H9 (cell line): Measurements from ENCODE around the gene BCL11B. TPM values are rescaled to one million over a fixed set of nuclear protein-coding genes. Genes with fewer than 3 reads are reported as not detected.
A peak's percentile ranks its signal among the peaks of the same experiment; 100 is the strongest.

ENCODE experiments used
- DNase-seq: peaks from one replicate; pipeline ENCODE4 v3.0.0-alpha.2; 2017
- H2AFZ ChIP-seq: one replicate; pipeline ENCODE4 v1.6.1; 2013; ENCODE audit warnings: mild to moderate bottlenecking, low read length, control low read depth, moderate library complexity
- H2AK5ac ChIP-seq: 2 replicates; pipeline ENCODE4 v1.6.1; 2013; ENCODE audit warnings: low read length, control low read depth, mixed read lengths; ENCODE audit not compliant: insufficient read length
- H2BK120ac ChIP-seq: one replicate; pipeline ENCODE4 v1.6.1; 2013; ENCODE audit warnings: low read depth, mild to moderate bottlenecking, low read length, control low read depth, inconsistent platforms; ENCODE audit not compliant: poor library complexity, severe bottlenecking
- H2BK12ac ChIP-seq: 2 replicates; pipeline ENCODE4 v1.6.1; 2013; ENCODE audit warnings: low read length, control low read depth, mixed read lengths, low read depth; ENCODE audit not compliant: insufficient read length
- H2BK15ac ChIP-seq: 2 replicates; pipeline ENCODE4 v1.6.1; 2013; ENCODE audit warnings: low read depth, low read length, control low read depth
- H2BK20ac ChIP-seq: one replicate; pipeline ENCODE4 v1.6.1; 2013; ENCODE audit warnings: low read depth, mild to moderate bottlenecking, low read length, control low read depth, inconsistent platforms; ENCODE audit not compliant: poor library complexity, severe bottlenecking
- H2BK5ac ChIP-seq: 2 replicates; pipeline ENCODE4 v1.6.1; 2013; ENCODE audit warnings: low read length, control low read depth, mixed read lengths; ENCODE audit not compliant: insufficient read length
- H3K14ac ChIP-seq: 2 replicates; pipeline ENCODE4 v1.6.1; 2013; ENCODE audit warnings: low read length, control low read depth; ENCODE audit not compliant: insufficient read depth
- H3K18ac ChIP-seq: 2 replicates; pipeline ENCODE4 v1.6.1; 2013; ENCODE audit warnings: low read depth, mild to moderate bottlenecking, mixed read lengths, low read length, control low read depth; ENCODE audit not compliant: insufficient read length
- H3K23ac ChIP-seq: 2 replicates; pipeline ENCODE4 v1.6.1; 2013; ENCODE audit warnings: low read length, control low read depth, mixed read lengths, low read depth; ENCODE audit not compliant: insufficient read length
- H3K23me2 ChIP-seq: 2 replicates; pipeline ENCODE4 v1.6.1; 2013; ENCODE audit warnings: low read depth, mild to moderate bottlenecking, mixed read lengths, low read length, control low read depth; ENCODE audit not compliant: insufficient read length, poor library complexity, severe bottlenecking
- H3K27ac ChIP-seq: 2 replicates; pipeline ENCODE4 v1.5.1; 2013; ENCODE audit warnings: low read length, control low read depth, mixed read lengths, low read depth; ENCODE audit not compliant: insufficient read length
- H3K27me3 ChIP-seq: 2 replicates; pipeline ENCODE4 v1.6.1; 2013; ENCODE audit warnings: low read length, control low read depth, inconsistent platforms; ENCODE audit not compliant: insufficient read depth
- H3K4ac ChIP-seq: 2 replicates; pipeline ENCODE4 v1.6.1; 2013; ENCODE audit warnings: low read depth, mild to moderate bottlenecking, control low read depth, inconsistent platforms, low read length, moderate library complexity
- H3K4me1 ChIP-seq: 2 replicates; pipeline ENCODE4 v1.6.1; 2013; ENCODE audit warnings: low read length, control low read depth, inconsistent platforms; ENCODE audit not compliant: insufficient read depth
- H3K4me2 ChIP-seq: 2 replicates; pipeline ENCODE4 v1.6.1; 2013; ENCODE audit warnings: low read length, control low read depth, mixed read lengths; ENCODE audit not compliant: insufficient read length, insufficient read depth
- H3K56ac ChIP-seq: 2 replicates; pipeline ENCODE4 v1.6.1; 2013; ENCODE audit warnings: low read depth, mild to moderate bottlenecking, mixed read lengths, low read length, control low read depth; ENCODE audit not compliant: insufficient read length
- H3K79me1 ChIP-seq: 2 replicates; pipeline ENCODE4 v1.6.1; 2013; ENCODE audit warnings: low read depth, mild to moderate bottlenecking, moderate library complexity, low read length, control low read depth, inconsistent platforms; ENCODE audit not compliant: insufficient read depth, poor library complexity, severe bottlenecking
- H3K79me2 ChIP-seq: 2 replicates; pipeline ENCODE4 v1.6.1; 2013; ENCODE audit warnings: low read length, control low read depth, inconsistent platforms; ENCODE audit not compliant: insufficient read depth
- H3K9ac ChIP-seq: 2 replicates; pipeline ENCODE4 v1.6.1; 2013; ENCODE audit warnings: low read length, control low read depth, mixed read lengths; ENCODE audit not compliant: insufficient read length; ENCODE audit errors: extremely low read depth
- H3K9me3 ChIP-seq: one replicate; pipeline ENCODE4 v1.6.1; 2013; ENCODE audit warnings: low read depth, low read length, inconsistent platforms; ENCODE audit not compliant: control insufficient read depth
- H3T11ph ChIP-seq: one replicate; pipeline ENCODE4 v1.6.1; 2013; ENCODE audit warnings: mild to moderate bottlenecking, low read length, control low read depth, inconsistent platforms
- H4K20me1 ChIP-seq: one replicate; pipeline ENCODE4 v1.6.1; 2013; ENCODE audit not compliant: control insufficient read depth, insufficient read length, insufficient read depth
- H4K5ac ChIP-seq: 2 replicates; pipeline ENCODE4 v1.6.1; 2013; ENCODE audit warnings: low read depth, mild to moderate bottlenecking, mixed read lengths, low read length, control low read depth; ENCODE audit not compliant: insufficient read length
- H4K8ac ChIP-seq: replicated peaks from 2 replicates; pipeline ENCODE4 v1.6.1; 2013; ENCODE audit warnings: low read length, control low read depth, mixed read lengths, low read depth; ENCODE audit not compliant: insufficient read length
- H4K91ac ChIP-seq: 2 replicates; pipeline ENCODE4 v1.6.1; 2013; ENCODE audit warnings: low read depth, mild to moderate bottlenecking, moderate library complexity, mixed read lengths, low read length, control low read depth; ENCODE audit not compliant: insufficient read length
- H3K27ac Mint-ChIP-seq, 3 experiments: 2 replicates in 2 of 3; 3 replicates in 1 of 3; pipeline ENCODE4 v1.8.0; 2020 to 2021; ENCODE audit warnings: mixed read lengths in 3 of 3, mild to moderate bottlenecking in 1 of 3, moderate library complexity in 1 of 3
- H3K27me3 Mint-ChIP-seq: 2 replicates; pipeline ENCODE4 v1.8.0; 2021; ENCODE audit warnings: low read depth, mild to moderate bottlenecking, moderate library complexity, mixed read lengths
- H3K36me3 Mint-ChIP-seq, 3 experiments: 2 replicates in 2 of 3; 3 replicates in 1 of 3; pipeline ENCODE4 v1.8.0; 2020 to 2021; ENCODE audit warnings: low read depth in 3 of 3, mixed read lengths in 3 of 3; ENCODE audit not compliant: insufficient read depth in 1 of 3
- H3K4me1 Mint-ChIP-seq, 2 experiments: 2 replicates each; pipeline ENCODE4 v1.8.0; 2020; ENCODE audit warnings: mixed read lengths in 2 of 2
- H3K4me3 Mint-ChIP-seq, 2 experiments: 2 replicates in 1 of 2; 3 replicates in 1 of 2; pipeline ENCODE4 v1.8.0; 2020 to 2021; ENCODE audit warnings: mild to moderate bottlenecking in 2 of 2, mixed read lengths in 2 of 2, moderate library complexity in 1 of 2
- H3K9me3 Mint-ChIP-seq, 2 experiments: 2 replicates in 1 of 2; 3 replicates in 1 of 2; pipeline ENCODE4 v1.8.0; 2020; ENCODE audit warnings: mild to moderate bottlenecking in 2 of 2, mixed read lengths in 2 of 2, moderate library complexity in 1 of 2
- WGBS: extraction: QIAGEN DNeasy Blood & Tissue Kit; methylation state at CpG from one replicate; pipeline ENCODE4 v1.1.7; 2013; ENCODE audit warnings: missing lambda C conversion rate, low lambda C conversion rate, mixed read lengths; ENCODE audit not compliant: insufficient read length; ENCODE audit errors: extremely low coverage; 5-methylcytosine and 5-hydroxymethylcytosine counted together
- total RNA-seq: library from RNA; stranded (reverse); gene quantifications from 2 replicates; pipeline ENCODE4 v1.2.1, GENCODE V29; 2021
- TF ChIP-seq, protein P1 (sequence below): fragments of 200-600 bp; sonication (generic); conservative IDR thresholded peaks from 3 replicates; pipeline ENCODE4 v1.8.0; 2021; ENCODE audit warnings: antibody characterized with exemption, mild to moderate bottlenecking

The BCL11B gene
- total RNA-seq, 1 experiment from 2014 or later, result 4.9 TPM

DNA sequence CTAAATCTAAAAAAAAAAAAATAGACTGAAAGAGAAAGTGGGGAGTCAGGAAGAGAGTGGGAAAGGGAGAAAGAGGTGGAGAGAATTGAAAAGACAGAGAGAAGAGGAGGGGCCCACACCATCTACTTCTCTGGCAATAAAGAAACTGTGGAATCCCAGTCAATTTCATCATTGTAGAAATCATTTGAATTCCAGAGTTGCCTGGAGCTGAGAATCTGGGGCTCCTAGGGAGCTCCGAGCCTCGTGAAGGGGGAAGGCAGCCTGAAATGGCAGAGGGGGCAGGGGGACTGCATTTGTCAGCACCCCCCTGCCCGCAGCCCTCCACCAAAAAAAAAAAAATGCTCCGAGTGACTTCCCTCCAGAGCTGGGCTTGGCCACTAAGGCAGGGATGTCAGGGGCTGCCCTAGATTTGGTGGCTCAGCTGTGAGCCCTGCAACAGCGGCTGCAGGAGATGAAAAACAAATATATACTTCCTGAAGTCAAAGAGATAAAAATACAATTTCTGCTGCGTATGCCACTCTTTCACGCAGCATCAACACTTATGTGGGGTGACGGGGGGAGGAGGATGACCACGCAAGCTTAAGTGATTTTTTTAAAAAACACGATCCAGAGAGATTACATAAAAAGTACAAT, 80.5 kb downstream of the BCL11B start:
- H2BK120ac ChIP-seq, result no peak overlapping the region
- Mint-ChIP-seq H3K27ac (peak overlapping the region in 2 of 3 experiments; percentile 57 to 77; a peak in 3 of 7 replicates), H3K27me3 (no peaks in the 10 kb centered on the region), H3K36me3 (no peaks in the 10 kb centered on the region), H3K4me1 (peaks cover 23 to 29% of the 10 kb centered on the region in 2 experiments), H3K4me3 (no peak overlapping the region), H3K9me3 (no peaks in the 10 kb centered on the region)
- no peak overlapping the region for H2BK15ac ChIP-seq
- H2BK20ac ChIP-seq, result no peak overlapping the region
- H3K4me2 ChIP-seq, result no peak overlapping the region
- no peak overlapping the region for H3K9ac ChIP-seq
- no peak overlapping the region for H2BK5ac ChIP-seq
- H3K9me3 ChIP-seq, result no peaks in the 10 kb centered on the region
- no peaks in the 10 kb centered on the region for H3K23me2 ChIP-seq
- WGBS, result no CpG with 5 or more reads among the region's 10 CpGs
- no peak overlapping the region for H4K91ac ChIP-seq
- H3K14ac ChIP-seq, result no peak overlapping the region
- H3K79me1 ChIP-seq, result no peaks in the 10 kb centered on the region
- H3K4me1 ChIP-seq, result peaks cover 2% of the 10 kb centered on the region; the same call in 1 of the 2 replicates
- H3K23ac ChIP-seq, result no peak overlapping the region
- no peak overlapping the region for H3K4ac ChIP-seq
- H3K27me3 ChIP-seq, result no peaks in the 10 kb centered on the region
- H3K56ac ChIP-seq, result no peak overlapping the region
- H2AK5ac ChIP-seq, result no peak overlapping the region
- no peak for DNase-seq
- TF ChIP-seq, protein P1, sequence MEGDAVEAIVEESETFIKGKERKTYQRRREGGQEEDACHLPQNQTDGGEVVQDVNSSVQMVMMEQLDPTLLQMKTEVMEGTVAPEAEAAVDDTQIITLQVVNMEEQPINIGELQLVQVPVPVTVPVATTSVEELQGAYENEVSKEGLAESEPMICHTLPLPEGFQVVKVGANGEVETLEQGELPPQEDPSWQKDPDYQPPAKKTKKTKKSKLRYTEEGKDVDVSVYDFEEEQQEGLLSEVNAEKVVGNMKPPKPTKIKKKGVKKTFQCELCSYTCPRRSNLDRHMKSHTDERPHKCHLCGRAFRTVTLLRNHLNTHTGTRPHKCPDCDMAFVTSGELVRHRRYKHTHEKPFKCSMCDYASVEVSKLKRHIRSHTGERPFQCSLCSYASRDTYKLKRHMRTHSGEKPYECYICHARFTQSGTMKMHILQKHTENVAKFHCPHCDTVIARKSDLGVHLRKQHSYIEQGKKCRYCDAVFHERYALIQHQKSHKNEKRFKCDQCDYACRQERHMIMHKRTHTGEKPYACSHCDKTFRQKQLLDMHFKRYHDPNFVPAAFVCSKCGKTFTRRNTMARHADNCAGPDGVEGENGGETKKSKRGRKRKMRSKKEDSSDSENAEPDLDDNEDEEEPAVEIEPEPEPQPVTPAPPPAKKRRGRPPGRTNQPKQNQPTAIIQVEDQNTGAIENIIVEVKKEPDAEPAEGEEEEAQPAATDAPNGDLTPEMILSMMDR, result no peak
- H4K8ac ChIP-seq, result no peak overlapping the region
- no peaks in the 10 kb centered on the region; the same call in 1 of the 2 replicates for H3K79me2 ChIP-seq
- no peak overlapping the region for H3K27ac ChIP-seq
- no peak overlapping the region for H3K18ac ChIP-seq
- no peak overlapping the region for H3T11ph ChIP-seq
- no peak overlapping the region for H2AFZ ChIP-seq
- H4K5ac ChIP-seq, result no peak overlapping the region
- H4K20me1 ChIP-seq, result no peaks in the 10 kb centered on the region
- H2BK12ac ChIP-seq, result no peak overlapping the region
